Testis (tissue), 2 donors: ENCODE measurements around the gene HOXD3.

ENCODE experiments used
- CTCF ChIP-seq, 3 experiments: fragments of 450-650 bp in 2 of 3; fragments of 200-600 bp in 1 of 3; sonication (generic) in 1 of 3; IDR thresholded peaks; one replicate each; pipeline ENCODE4 v1.5.1; 2016 to 2019; ENCODE audit warnings: antibody characterized with exemption in 3 of 3, mild to moderate bottlenecking in 2 of 3, moderate library complexity in 1 of 3
- POLR2A ChIP-seq: fragments of 450-650 bp; IDR thresholded peaks from one replicate; pipeline ENCODE4 v1.6.1; 2017; ENCODE audit warnings: antibody characterized with exemption, mild to moderate bottlenecking, moderate library complexity

DNA sequence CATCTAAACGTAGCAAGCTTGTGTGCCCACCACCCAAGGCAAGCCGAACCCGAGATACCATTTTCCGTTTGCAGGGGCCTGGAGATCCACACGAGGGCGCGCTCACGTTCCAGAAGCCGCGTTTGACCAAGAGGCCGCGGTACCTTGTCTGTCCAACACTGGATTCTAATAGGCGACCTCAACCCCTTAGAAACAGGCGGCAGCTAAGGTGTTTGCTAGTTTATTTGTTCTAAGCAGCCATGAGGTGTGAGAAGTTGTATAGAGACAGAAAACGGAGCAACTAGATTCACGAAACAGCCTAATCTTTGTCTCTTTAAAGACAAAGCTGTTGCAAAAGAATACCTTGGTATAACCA lies 45.8 kb upstream of the HOXD3 start:
- TF ChIP-seq CTCF (IDR thresholded peaks at IDR 0.05) (peak in 2 of 3 experiments; percentile 26 to 69), POLR2A (no peak)
